Stimulated activated CD8-positive, alpha-beta memory T cell treated with anti-CD3 and anti-CD28 coated beads, Interleukin-4, amount 100 ng/mL, for 24 hours (primary cell): ENCODE results near the gene STPG2.
"Not testable (repeated sequence)": the region's sequence is repeated elsewhere in the genome, so short reads cannot be mapped to it uniquely, and the experiment has no call there.

ENCODE experiments used
- DNase-seq: peaks from one replicate; pipeline ENCODE4 v3.0.0-alpha.2; 2020; ENCODE audit warnings: low read depth

STPG2 gene

DNA sequence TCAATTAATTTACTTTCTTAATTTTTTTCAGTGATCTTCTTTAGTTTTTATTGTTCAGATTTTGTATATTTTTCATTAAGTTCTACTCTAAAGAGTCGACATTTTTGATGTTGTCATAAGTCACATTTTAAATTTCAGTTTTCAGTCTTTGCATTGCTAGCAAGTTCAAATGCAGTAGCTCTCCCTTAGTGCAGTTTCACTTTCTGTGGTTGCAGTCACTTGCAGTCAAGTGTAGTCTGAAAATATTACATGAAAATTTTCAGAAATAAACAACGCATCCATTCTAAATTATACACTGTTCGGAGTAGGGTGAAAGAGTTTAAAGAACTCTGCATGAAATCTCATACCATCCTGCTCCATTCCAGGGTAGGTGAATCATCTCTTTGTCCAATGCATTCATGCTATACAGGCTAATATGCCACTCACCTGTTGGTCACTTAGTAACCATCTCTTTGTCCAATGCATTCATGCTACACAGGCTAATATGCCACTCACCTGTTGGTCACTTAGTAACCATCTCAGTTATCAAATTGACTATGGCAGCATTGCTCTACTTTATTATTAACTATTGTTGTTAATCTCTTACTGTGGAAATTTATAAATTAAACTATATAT lies 356.9 kb downstream of the STPG2 start:
- no peak for DNase-seq

DNA sequence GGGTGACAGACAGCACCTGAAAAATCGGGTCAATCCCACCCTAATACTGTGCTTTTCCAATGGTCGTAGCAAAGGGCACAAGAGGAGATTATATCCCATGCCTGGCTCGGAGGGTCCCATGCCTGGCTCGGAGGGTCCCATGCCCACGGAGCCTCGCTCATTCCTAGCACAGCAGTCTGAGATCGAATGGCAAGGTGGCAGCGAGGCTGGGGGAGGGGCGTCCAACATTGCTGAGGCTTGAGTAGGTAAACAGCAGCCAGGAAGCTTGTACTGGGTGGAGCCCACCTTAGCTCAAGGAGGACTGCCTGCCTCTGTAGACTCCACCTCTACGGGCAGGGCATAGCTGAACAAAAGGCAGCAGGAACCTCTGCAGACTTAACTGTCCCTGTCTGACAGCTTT lies 365.1 kb downstream of the STPG2 start:
- DNase-seq, result no peak

DNA sequence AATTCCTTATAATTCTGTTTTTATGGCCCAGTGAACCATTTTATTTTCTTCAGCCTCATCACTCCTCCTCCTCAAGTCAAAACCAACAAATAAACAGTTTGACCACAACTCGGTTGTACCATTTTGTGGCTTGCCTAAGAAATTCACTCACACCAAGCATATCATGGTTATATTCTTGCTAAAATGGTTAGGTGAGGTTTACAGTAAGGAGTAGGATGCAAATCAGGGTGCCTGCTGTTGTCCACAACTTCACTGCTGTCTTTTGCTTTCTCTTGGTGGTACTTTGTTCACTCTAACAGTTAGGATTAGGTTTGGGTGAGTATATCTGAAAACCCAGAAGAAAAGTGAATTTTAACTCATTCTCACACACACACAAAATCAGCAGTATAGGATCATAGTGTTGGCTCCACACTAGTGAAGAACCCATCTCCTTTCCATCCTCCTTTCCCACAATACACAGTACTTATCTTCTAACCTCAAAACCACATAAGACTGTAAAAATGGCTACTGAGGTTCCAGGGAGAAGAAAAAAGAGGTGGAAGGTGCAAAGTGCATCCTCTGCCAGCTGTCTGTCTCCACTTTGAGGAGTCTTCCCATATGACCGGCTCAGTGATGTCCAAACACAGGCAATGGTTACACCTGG lies 368.8 kb downstream of the STPG2 start:
- no peak for DNase-seq

DNA sequence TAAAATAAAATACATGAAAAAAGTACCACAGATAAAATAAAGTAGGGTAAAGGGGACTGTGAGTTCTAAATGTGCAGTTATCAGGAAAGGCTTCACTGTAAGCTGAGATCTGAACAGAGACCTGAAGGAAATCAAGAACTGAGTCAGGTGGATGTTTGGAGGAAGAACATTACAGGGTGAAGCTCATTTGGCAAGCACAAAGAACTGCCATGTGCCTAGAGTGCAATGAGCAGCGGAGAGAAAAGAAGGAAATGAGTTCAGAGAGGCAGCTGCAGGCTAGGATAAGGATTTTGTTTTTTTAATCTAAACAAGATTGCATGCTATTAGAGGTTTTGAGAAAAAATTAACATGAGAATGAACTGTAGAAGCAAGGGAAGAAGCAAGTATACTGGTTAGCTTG lies 373.1 kb downstream of the STPG2 start:
- DNase-seq, result no peak

DNA sequence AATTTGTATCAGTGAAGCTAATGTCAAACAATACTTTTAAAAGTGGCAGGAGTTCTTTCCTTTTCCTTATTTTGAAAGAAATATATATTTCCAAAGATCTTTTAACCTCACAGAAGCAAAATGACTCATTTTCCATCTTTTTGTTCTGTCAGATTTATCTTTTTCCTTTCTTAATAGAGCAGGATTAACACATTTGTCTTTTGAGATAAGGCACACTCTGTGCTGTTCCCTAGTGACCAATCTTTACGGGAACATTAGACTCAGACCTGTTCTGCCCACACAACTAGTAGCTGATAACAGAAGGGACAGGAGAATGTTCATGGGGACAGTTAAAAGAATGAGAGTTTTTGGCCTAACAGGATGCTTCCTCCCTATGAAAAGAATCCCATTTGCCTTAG lies 381.2 kb downstream of the STPG2 start:
- DNase-seq, result no peak

DNA sequence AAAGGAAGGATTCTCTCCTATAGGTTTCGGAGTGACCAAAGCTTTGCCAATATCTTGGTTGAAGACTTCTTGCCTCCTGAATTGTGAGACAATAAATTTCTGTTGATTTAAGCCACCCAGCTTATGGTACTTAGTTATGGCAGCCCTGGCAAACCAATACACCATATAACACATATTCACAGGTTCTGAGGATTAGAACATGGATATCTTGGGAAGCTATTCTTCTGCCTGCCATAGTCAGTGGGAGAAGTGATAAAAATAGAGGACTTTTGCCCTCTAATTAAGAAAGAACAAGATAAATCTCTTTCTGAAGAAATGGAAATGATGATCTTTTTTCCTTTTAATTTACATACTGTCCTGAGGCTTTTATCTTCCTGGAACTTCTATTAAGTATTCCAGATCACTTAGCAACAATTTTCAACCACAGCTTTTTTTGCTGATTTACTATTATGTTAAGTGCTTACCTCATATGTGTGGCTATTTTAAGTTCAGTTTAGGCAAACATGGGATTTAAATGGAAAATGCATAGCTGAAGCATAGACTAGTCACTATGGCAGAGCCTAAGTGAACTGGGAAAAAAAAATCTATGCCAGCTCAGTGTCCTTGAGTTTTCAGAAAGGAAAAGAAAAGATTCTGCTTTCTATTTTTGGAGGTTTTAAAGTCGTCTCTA lies 381.7 kb downstream of the STPG2 start:
- no peak for DNase-seq

DNA sequence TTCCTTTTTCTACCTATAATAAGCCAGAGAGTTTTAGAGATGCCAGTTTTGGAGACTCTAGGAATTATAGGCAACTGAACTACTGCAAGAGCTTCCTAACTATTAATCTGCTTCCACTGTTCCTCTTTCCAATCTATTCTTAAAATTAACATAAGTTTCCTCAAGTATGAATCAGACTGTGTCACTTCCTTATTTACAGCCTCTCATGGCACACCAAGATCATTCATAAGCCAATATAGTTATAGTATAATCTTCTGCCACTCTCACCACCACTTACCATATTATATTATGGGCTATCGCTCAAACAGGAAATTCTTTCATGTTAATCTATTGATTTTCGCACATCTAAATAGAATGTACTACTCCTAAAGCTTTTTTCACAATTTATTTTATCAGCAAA lies 383.5 kb downstream of the STPG2 start:
- no peak for DNase-seq

DNA sequence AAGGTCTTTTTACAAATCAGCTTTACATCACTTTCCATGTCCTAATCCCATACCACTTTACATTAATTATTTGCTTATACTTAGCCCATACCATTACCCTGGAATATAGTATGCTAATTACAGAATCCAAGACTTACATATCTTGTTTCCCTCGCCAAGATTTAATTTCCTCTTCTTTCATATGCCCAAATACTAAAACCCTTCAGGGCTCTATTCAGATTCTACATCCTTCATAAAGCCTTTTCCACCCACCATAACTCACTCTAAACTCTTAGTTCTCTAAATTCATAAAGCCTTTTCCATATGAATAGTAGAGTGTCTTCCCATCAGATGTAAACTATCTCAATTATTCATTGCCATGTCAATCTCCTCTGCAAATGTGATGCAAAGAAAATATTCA lies 390.7 kb downstream of the STPG2 start:
- DNase-seq, result no peak

DNA sequence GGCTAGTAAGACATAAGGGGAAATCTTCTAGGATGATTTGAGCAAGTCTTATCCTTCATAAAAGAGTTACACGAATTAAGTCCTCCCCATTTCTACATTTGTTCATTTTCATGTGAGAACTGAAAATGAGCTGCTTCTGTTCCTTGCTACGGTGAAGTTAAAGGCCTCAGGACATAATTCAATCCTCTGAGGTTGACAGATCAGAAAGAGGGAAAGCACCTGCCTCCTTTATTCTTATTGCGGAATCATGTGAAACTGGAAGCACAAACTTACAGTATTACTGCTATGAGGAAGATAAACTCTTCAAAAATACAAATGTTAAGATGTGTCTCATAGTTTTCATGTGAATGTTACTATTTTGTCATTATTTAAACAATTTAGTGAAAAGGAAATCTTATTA lies 395.3 kb downstream of the STPG2 start:
- DNase-seq, result no peak

DNA sequence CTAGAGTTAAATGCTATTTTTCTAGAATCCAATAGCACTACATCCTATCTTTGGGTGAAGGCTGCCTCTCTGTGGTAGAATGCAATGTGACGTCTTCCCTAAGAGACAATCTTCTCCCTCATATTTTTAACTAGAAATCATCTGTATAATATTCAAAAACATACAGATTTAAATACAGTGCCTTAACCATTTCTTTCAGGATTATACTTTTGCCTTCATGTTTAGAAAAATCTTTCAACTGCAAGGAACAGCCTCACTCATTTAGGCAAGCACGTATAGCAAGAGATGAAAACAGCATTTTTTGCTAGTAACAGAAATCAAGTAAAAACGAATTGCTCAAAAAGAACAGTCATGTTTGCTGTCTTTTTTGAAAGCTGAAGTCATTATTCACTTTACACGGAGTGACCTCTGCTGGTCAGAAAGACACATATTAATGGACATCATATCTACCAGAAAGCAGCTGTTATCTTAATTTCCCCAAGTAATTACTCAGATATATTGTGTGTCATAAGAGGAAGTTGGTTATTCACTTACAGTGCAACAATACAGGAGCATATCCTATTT lies 422.3 kb downstream of the STPG2 start:
- DNase-seq, result no peak

DNA sequence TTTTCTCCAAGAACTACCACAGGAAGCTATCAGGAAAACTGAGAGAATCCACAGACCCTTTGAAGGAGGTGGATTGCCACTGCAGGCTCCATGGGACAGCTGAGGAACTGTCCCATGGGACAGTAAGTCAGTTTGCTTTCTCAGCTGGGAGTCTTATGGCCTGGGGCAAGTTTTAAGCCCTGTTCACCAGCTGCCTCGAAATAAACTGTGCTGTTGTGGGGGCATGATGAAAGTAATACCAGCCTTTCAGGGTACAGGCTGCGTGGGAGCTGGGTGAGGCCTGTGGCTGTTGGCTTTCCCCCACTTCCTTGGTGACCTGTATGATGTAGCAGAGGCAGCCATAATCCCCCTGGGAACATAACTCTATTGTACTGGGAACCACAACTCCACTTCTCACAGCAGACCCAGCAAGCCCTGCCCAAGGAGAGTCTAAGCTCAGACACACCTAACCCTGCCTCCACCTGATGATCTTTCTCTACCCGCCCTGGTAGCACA lies 452.1 kb downstream of the STPG2 start:
- no peak for DNase-seq

DNA sequence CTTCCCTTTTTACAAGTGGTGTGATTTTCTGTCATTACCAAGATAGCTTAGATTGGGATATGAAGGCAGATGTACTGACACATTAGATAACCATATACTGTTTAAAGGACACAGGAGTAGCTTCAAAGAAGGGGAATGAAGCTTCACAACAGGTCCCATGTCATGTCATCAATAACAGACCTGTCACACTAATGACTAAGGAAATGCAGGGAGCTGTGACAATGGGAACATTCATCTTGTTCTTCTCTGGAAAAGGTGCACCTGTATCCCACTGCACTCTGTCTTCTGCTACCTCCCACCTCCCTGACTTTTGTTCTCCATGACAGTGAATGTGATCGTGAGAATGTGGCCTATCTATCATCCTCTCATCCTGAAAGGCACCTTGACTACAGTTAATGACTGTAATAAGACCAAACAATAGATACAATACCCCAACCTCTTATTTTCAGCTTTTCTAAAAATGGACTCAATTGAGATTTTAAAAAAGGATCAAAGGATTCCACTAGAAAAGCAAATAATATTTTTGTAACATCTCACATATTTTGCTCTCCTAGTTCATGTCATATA lies 472.5 kb downstream of the STPG2 start:
- DNase-seq, result no peak

DNA sequence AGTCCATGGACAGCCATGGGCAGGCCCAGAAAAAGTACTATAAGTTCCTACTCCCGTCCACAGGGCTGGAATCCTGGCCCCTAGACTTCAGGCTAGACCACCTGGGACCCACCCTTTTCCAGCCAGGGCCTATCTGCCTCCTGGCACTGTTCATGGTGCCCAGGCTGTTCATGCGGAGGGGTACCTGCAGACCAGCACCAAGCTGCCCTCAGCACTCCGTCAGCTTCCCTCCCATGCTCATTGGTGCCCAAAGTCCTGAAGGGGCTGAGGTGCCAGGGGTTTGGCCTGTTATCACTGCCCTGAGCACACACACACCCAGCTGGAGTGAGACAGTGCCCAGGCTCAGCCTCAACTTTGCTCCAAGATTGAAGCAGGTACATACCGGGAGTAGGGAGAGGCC lies 477.7 kb downstream of the STPG2 start:
- no peak for DNase-seq

DNA sequence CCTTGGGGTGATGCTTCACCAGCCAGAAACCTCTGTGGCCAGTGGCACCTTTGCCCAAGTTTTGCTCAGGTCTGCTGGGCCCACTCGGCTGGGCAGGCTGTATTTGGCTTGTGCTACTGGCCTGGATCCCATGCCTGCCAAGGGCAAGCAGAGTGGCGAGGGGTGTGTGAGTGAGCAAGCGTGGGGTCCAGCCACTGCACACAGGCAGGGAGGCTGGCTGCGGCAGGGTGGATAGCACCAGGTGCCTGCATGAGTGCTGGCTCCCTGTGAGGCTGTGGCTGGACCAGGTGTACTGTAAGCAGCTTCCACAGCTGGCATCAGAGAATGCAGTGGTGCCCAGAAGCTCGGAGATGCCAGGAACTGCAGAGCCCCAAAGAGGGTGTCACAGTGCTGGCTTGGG lies 478.5 kb downstream of the STPG2 start:
- no peak for DNase-seq

DNA sequence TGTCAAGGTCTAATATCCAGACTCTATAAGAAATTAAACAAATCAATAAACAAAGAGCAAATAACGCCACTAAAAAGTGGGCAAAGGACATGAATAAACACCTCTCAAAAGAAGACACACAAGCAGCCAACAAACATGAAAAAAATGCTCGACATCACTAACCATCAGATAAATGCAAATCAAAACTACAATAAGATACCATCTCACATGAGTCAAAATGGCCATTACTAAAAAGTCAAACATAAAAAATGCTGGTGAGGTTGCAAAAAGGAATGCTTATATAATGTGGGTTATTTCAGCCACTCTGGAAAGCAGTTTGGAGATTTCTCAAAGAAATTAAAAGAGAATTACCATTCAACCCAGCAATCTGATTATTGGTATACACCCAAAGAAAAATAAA lies 481.1 kb downstream of the STPG2 start:
- no peak for DNase-seq

DNA sequence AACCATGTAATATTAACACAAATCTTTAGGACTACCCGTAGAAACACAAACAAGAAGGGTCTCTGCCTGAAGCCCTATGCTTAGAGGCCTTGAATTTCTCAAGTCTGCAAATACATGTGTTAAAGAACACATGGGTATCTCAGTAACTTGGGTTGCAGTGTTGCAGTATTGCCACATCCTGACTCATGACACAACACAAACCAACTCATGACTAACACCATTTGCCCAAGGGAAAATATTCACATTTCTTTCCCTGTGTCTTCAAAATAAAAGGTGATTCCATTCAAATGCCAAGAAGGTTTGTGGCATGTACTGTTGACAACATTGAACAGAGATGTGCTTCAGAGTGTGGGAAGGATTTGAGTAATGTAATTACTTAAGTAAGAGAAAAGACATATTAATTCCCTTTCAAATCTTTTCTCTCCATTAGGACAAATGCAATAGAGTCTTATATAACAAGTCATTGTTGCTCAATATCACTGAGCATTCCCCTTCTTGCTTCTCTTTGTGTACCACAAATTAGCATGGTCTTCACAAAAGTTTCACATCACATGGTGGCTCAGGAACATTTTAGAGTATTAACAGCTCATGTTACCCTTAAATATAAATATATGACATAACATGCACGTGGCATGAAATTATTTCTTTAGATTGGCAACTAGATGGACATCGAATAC lies 487.1 kb downstream of the STPG2 start:
- no peak for DNase-seq

DNA sequence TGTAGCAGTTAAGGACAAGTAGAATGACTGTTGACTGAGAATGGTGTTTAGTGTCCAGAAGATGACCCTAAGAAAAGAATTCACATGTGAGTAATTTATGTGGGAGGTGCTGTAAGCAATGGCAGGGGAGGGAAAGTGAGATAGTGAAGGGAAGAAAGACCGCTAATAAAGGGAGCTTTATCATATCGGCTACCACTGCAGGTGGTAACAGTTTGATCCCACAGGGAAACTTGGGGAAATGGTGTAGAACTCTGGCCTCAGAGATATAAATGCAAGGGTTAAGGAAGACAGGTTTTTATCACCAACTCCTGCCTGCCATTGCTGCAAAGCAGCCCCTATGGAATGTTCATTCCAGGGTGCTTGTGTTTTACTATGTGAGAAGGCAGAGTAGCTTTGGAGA lies 489.6 kb downstream of the STPG2 start:
- no peak for DNase-seq

DNA sequence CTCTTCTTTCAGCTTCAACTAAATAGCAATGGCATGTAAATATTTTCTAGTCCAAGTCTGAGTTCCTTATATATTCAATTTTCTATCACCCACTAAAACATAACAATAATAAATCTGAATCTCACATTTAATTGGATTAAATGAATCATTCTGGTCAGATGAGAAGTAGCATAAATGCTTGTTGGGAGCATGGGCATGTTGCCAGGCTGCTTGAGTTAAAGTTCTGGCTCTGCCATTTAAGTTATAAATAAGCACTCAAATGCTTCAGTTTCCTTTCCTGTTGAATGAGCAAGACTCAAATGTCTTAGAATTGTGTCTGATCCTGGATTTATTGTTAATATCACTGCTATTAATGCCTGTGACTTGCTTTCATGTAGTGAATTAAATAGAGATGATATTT lies 496.3 kb downstream of the STPG2 start:
- DNase-seq, result no peak

DNA sequence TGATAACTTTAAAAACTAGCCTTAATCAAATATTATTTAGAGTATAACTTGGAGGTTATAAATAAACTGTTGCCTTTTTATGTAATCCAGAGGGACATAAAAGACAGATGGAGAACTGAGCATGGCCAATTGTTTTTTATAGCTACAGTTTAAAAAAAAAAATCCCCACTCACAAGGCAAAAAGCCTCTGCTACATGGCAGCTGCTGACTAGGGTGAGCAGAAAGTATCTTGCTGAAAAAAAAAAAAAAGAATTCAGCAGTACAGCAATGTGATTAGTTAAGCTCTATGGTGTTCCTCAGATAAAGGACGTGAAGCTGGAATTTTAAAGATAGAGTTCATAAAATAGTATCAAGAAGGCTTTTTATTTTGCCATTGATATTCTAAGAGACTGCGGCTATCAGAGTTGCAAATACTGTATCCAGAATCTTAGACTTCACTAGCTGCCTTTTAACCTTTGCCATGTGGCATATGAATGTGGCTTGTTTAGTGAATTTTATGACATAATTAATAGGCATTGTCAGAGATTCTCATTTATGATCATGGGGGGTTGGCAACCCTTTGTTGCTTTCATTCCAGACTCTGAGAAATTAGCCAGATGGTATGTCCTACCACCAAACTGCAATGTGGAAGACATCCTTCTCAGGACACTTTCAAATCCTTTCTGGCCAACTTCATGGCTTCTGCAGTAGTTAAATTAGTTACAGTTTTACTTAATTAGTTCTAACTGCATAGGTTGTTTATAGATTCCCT lies 498.0 kb downstream of the STPG2 start:
- no peak for DNase-seq

DNA sequence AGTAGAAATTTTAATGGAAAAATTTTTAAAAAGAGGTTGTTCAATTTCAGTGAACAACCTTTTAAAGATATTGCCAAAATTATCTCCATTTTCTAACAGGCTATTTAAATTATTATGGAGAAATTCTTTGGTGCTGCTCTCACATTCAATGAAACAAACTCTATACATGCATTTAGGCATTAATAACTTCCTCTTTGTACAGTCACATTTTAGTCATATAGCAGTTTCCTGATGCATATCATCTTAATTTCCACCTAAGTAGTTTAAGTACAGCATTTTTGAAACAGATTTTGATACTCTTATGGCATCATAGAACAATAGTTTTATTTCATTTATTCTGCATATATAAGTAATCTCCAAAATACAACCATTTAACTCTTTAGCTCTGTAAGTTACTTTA lies 500.1 kb downstream of the STPG2 start:
- DNase-seq, result no peak

DNA sequence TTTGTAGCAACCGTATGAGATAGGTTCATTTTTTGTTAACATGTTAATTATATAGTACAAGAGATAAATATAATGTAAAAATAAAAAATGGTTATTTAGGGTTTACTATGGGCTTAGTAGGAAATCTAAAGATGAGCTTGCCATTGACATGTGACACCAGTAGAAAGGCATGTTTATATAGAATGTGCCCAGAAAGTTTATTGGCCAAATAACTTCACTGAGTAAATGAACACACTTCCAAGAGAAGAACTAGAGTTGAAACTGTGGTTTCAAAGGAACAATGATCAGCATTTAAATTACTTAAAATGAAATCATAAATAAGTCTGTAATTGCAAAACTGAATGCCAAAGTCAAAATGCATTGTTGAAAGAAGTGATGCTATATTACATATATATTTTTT lies 503.3 kb downstream of the STPG2 start:
- no peak for DNase-seq

DNA sequence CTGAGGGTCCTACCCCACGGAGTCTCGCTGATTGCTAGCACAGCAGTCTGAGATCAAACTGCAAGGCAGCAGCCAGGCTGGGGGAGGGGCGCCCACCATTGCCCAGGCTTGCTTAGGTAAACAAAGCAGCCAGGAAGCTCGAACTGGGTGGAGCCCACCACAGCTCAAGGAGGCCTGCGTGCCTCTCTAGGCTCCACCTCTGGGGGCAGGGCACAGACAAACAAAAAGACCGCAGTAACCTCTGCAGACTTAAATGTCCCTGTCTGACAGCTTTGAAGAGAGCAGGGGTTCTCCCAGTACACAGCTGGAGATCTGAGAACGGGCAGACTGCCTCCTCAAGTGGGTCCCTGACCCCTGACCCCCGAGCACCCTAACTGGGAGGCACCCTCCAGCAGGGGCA lies 509.4 kb downstream of the STPG2 start:
- DNase-seq, result not testable (repeated sequence)
